ENCODE results near the gene KLF17.
"Not testable (repeated sequence)": the region's sequence is repeated elsewhere in the genome, so short reads cannot be mapped to it uniquely, and the experiment has no call there.

The KLF17 gene

DNA sequence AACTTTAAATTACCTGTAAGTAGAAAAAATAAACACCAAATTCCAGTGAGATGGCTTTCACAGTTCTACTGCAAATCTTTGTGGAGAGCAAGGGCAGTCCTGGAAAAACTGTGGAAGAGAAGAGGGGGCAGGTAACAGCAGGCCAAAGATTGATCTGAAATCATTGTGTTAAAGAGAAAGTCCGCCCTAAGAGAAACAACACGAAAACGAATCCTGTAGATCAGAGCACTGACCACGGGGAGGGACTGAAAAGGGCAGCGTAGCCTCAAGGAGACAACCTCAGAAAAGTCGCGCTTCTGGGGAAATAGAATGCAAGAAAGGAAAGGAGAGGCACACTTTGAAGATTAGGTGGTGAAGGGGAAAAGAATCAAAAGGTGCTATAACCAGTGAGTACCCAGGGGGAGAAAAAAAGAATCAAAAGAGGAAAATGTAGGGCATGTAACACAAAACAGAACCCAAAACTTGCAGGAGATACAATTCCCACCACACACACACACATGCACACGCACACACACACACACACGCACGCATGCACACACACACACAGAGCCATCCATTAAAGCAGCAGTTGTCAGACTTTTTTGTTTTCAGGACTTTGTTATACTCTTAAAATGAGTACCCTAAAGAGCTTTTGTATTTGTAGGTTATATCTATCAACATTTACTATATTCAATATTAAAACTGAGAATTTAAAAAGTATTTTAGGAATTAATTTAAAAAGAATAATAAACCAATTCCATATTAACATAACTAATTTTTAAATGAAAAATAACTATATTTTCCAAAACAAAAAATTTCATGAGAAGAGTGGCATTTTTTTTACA lies 28.0 kb upstream of the KLF17 start:
- H3K36me3 Mint-ChIP-seq (ENCODE audit: low read depth): no peaks in the 10 kb centered on the region
- H3K9me3 Mint-ChIP-seq: no peaks in the 10 kb centered on the region
- H3K4me3 Mint-ChIP-seq: no peak overlapping the region
- intact Hi-C loops (cut with micrococcal nuclease): no loop called here
- peaks cover 18% of the 10 kb centered on the region for H3K27me3 Mint-ChIP-seq
- no peaks in the 10 kb centered on the region for H3K4me1 Mint-ChIP-seq (ENCODE audit: low read depth)
- no peak overlapping the region for H3K27ac Mint-ChIP-seq

DNA sequence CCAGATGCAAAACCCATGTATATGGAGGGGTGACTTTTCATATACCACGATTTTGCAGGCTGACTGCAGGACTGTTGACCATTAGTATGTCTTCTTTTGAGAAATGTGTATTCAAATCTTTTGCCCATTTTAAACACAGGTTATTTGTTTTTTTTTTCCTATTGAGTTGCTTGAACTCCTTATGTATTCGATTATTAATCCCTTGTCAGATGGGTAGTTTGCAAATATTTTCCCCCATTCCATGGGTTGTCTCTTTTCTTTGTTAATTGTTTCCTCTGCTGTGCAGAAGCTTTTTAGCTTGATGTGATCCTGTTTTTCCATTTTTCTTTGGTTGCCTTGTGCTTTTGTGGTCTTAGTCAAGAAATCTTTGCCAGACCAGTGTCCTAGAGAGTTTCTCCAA lies 24.6 kb upstream of the KLF17 start:
- no peaks in the 10 kb centered on the region for H3K4me1 Mint-ChIP-seq (ENCODE audit: low read depth)
- H3K27me3 Mint-ChIP-seq: peaks cover 19% of the 10 kb centered on the region
- H3K36me3 Mint-ChIP-seq (ENCODE audit: low read depth): no peaks in the 10 kb centered on the region
- intact Hi-C loops (cut with micrococcal nuclease): no loop called here
- H3K27ac Mint-ChIP-seq: no peak overlapping the region
- no peaks in the 10 kb centered on the region for H3K9me3 Mint-ChIP-seq
- no peak overlapping the region for H3K4me3 Mint-ChIP-seq

DNA sequence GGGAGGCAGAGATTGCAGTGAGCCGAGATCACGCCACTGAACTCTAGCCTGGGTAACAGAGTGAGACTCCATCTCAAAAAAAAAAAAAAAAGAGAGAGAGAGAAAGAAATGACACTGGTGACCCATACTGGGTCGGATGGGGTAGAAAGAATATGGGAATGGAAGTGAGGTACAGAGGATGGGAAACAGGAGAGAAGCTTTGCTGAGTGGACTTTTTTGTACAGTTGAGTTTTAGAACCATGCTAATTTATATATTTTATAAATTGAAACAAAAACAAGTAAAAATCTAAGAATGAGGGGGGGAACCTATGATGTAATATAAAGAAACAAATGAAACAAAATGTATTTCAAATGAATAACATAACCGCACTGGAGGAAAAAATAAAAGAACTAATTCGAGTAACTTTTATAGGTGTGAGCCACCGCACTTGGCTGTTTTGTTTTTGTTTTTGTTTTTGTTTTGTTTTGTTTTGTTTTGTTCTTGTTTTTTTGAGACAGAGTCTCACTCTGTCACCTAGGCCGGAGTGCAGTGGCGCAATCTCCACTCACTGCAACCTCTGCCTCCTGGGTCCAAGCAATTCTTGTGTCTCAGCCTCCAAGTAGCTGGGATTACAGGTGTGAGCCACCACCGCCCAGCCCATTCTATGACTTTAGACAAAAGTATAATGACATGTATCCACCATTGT lies 18.3 kb upstream of the KLF17 start:
- no peaks in the 10 kb centered on the region for H3K4me1 Mint-ChIP-seq (ENCODE audit: low read depth)
- no peak overlapping the region for H3K4me3 Mint-ChIP-seq
- H3K27ac Mint-ChIP-seq: no peak overlapping the region
- intact Hi-C loops (cut with micrococcal nuclease): no loop called here
- H3K27me3 Mint-ChIP-seq: peaks cover 1% of the 10 kb centered on the region
- H3K36me3 Mint-ChIP-seq (ENCODE audit: low read depth): no peaks in the 10 kb centered on the region
- H3K9me3 Mint-ChIP-seq: no peaks in the 10 kb centered on the region

DNA sequence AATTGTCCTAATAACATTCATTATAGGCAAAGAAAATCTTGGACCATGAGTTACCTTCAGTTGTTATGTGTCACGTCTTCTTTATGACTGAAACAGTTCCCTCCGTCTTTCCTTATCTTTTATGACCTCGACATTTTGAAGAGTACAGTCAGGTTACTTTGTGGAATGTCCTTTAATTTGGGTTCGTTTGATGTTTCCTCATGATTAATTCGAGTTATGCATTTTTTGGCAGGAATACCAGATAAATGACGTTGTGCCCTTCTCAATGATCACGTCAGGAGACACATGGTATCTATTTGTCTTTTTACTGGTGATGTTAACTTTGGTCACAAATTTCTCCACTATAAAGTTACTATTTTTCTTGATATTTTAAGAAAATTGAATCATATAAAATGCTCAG lies 17.3 kb upstream of the KLF17 start:
- Mint-ChIP-seq H3K4me1 (ENCODE audit: low read depth) (no peaks in the 10 kb centered on the region), H3K4me3 (no peak overlapping the region), H3K9me3 (no peaks in the 10 kb centered on the region), H3K27me3 (peaks cover 5% of the 10 kb centered on the region), H3K36me3 (ENCODE audit: low read depth) (no peaks in the 10 kb centered on the region), H3K27ac (no peak overlapping the region)
- intact Hi-C loops (cut with micrococcal nuclease): no loop called here

DNA sequence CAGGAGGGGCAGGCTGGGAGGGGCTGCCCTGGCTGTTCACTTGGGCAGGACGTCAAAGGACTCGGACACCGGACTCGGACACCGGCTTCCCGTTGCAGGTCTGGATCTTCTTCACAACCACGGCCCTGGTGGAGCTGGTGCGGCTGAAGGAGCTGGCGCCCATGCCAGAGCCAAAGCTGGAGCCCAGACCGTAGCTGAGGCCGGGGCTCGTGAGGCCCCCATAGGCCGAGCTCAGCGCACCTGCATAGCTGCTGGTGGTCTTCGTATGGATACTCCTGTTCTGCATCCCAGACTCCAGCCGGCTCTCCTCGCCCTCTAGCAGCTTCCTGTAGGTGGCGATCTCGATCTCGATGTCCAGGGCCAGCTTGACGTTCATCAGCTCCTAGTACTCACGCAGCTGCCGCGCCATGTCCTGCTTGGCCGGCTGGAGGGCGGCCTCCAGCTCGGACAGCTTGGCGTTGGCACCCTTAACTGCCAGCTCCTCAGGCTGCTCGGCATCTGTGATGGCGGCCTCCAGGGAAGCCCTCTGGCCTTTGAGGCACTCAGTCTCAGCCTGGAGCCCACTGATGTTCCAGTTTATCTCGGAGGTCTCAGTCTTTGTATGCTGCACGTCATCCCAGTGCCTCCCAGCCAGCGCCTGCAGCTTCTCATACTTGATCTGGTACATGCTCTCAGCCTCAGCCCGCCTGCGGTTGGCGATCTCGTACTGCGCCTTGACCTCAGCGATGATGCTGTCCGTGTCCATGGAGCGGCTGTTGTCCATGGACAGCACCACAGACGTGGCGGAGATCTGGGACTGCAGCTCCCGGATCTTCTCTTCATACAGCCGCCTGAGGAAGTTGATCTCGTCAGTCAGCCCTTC lies 15.1 kb upstream of the KLF17 start:
- Mint-ChIP-seq H3K27me3 (peaks cover 8% of the 10 kb centered on the region), H3K27ac (no peak overlapping the region), H3K4me3 (no peak overlapping the region), H3K4me1 (ENCODE audit: low read depth) (no peaks in the 10 kb centered on the region), H3K9me3 (no peaks in the 10 kb centered on the region), H3K36me3 (ENCODE audit: low read depth) (no peaks in the 10 kb centered on the region)
- intact Hi-C loops (cut with micrococcal nuclease): no loop called here

DNA sequence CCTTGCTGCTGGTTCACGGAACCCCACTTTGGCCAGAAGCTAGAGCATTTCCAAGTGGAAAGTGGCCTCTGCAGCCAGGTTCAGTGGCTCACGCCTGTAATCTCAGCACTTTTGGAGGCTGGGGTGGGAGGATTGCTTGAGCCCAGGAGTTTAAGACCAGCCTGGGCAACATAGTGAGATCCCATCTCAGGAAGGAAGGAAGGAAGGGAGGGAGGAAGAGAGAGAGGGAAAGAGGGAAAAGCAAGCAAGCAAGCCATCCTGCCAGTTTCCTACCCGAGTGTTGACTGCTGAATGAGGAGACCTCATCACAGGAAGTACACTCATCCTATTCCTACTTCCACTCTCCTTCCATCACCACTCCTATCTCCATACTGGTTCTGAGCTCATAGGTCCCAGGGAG lies 12.8 kb upstream of the KLF17 start:
- no peaks in the 10 kb centered on the region for H3K4me1 Mint-ChIP-seq (ENCODE audit: low read depth)
- H3K9me3 Mint-ChIP-seq: no peaks in the 10 kb centered on the region
- intact Hi-C loops (cut with micrococcal nuclease): no loop called here
- H3K27ac Mint-ChIP-seq: no peak overlapping the region
- no peak overlapping the region for H3K4me3 Mint-ChIP-seq
- H3K27me3 Mint-ChIP-seq: peaks cover 8% of the 10 kb centered on the region
- no peaks in the 10 kb centered on the region for H3K36me3 Mint-ChIP-seq (ENCODE audit: low read depth)

DNA sequence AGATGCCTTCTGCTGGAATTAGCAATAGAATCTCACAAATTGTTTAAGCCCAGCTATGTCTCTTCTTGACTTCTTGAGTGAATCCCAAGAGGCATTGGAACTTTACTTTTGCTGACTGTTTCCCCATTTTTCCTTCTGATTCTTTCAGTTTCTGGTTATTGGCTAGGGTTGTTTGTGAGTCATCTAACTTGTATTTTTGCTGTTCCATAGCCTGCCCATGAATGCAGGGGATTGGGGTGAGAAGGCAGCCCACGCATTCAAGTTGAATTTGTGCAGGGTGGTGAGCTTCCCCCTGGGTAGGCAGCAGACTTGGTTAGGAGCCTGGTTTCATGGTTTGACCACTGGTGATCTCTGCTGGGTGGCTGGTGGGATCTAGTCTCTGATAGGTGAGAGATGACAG lies 10.4 kb upstream of the KLF17 start:
- Mint-ChIP-seq H3K27ac (no peak overlapping the region), H3K9me3 (no peaks in the 10 kb centered on the region), H3K4me3 (no peak overlapping the region), H3K4me1 (ENCODE audit: low read depth) (no peaks in the 10 kb centered on the region), H3K27me3 (peaks cover 8% of the 10 kb centered on the region), H3K36me3 (ENCODE audit: low read depth) (no peaks in the 10 kb centered on the region)
- intact Hi-C loops (cut with micrococcal nuclease): no loop called here

DNA sequence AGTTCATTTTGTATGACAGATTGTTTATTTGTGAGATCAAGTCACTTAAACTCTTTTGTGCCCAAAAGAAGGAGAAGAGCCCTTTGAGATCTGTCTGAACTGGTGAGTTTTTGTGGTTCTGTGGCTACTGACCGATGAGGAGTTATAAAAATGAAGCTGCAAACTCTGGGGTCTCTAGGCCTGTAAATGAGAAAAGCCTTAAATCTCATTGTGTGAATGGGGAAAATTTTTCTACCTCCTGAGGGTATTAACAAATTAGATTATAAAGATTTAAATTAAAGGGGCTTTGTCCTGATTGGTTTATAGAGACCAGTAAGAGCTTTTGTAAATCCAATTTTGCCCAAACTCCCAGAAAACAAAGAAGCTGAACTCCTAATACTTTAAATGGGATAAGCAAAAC lies 9.7 kb upstream of the KLF17 start:
- peaks cover 8% of the 10 kb centered on the region for H3K27me3 Mint-ChIP-seq
- no peaks in the 10 kb centered on the region for H3K4me1 Mint-ChIP-seq (ENCODE audit: low read depth)
- no peaks in the 10 kb centered on the region for H3K36me3 Mint-ChIP-seq (ENCODE audit: low read depth)
- intact Hi-C loops (cut with micrococcal nuclease): no loop called here
- H3K4me3 Mint-ChIP-seq: no peak overlapping the region
- H3K27ac Mint-ChIP-seq: no peak overlapping the region
- H3K9me3 Mint-ChIP-seq: no peaks in the 10 kb centered on the region

DNA sequence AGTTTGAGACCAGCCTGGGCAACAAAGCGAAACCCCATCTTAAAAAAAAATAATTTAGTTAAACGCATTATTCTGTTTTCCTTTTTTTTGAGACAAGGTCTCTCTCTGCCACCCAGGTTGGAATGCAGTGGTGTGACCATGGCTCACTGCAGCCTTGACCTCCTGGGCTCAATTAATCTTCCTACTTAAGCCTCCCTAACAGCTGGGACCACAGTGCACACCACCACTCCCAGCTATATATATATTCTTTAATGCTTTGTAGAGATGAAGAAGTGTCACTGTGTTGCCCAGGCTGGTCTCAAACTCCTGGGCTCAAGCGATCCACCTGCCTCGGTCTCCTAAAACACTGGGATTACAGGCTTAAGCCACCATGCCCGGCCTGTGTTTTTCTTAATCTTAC lies 7.7 kb upstream of the KLF17 start:
- intact Hi-C loops (cut with micrococcal nuclease): no loop called here

DNA sequence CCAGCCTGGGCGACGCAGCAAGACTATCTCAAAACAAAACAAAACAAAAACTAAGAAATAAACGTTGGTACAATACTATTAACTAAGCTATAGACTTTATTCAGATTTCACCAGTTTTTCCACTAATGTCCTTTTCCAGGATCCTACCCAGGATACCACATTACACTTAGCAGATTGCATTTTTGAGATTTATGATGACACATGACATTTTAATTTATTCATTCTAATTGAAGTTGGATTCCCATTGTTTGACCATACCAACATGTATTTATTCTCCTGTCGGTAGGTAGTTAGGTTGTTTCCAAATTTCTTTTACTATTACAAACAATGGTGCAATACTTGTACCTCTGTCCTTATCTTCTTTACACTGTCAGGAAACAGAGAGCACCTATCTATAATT lies 6.8 kb upstream of the KLF17 start:
- intact Hi-C loops (cut with micrococcal nuclease): no loop called here
- Mint-ChIP-seq H3K27ac (no peak overlapping the region), H3K36me3 (ENCODE audit: low read depth) (no peaks in the 10 kb centered on the region), H3K4me3 (no peak overlapping the region), H3K9me3 (no peaks in the 10 kb centered on the region), H3K27me3 (peaks cover under 1% of the 10 kb centered on the region), H3K4me1 (ENCODE audit: low read depth) (no peaks in the 10 kb centered on the region)

More for the DNA sequence above, 7.7 kb upstream of the KLF17 start:
- no peaks in the 10 kb centered on the region for H3K36me3 Mint-ChIP-seq (ENCODE audit: low read depth)
- peaks cover 8% of the 10 kb centered on the region for H3K27me3 Mint-ChIP-seq
- no peak overlapping the region for H3K27ac Mint-ChIP-seq
- H3K4me1 Mint-ChIP-seq (ENCODE audit: low read depth): no peaks in the 10 kb centered on the region
- no peak overlapping the region for H3K4me3 Mint-ChIP-seq
- H3K9me3 Mint-ChIP-seq: no peaks in the 10 kb centered on the region

DNA sequence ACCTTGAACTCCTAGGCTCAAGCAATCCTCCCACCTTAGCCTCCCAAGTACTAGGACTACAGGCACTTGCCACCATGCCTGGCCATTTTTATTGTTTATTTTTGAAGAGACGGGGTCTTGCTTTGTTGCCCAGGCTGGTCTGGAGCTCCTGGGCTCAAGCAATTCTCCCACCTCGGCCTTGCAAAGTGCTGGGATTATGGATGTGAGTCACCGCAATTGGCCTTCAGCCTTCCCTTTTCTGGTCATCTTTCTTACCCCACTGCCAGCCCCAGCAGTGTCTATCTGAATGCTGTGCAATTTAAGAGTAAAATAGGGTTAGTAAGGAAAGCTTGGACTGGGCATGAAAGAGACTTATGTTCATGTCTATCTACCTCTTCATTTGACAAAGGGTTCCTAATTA lies 6.1 kb upstream of the KLF17 start:
- Mint-ChIP-seq H3K27me3 (no peaks in the 10 kb centered on the region), H3K4me1 (ENCODE audit: low read depth) (no peaks in the 10 kb centered on the region), H3K27ac (no peak overlapping the region), H3K4me3 (no peak overlapping the region), H3K36me3 (ENCODE audit: low read depth) (no peaks in the 10 kb centered on the region), H3K9me3 (no peaks in the 10 kb centered on the region)
- intact Hi-C loops (cut with micrococcal nuclease): no loop called here

DNA sequence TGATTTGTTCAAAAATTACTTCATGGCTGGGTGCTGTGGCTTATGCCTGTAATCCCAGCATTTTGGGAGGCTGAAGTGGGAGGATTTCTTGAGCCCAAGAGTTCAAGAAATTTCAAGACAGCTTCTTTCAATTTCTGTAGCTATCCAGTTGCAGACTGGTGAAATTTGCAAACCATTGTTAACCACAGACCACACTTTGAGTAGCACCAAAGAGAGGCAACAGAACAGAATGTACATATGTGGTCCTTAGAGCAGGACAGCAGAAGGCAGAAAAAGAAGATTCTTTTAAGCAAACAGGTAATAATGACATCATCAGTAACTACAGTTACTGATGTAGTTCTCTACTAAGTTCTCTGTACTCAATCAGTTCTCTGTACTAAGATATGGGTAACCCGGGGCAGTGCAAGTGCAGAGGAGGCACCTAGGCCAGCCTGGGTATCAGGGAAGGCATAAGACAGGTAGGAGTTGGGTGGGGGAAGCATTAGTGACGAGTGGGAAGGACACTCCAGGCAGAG lies 5.5 kb upstream of the KLF17 start:
- H3K36me3 Mint-ChIP-seq (ENCODE audit: low read depth): no peaks in the 10 kb centered on the region
- H3K9me3 Mint-ChIP-seq: no peaks in the 10 kb centered on the region
- no peaks in the 10 kb centered on the region for H3K27me3 Mint-ChIP-seq
- intact Hi-C loops (cut with micrococcal nuclease): no loop called here
- no peaks in the 10 kb centered on the region for H3K4me1 Mint-ChIP-seq (ENCODE audit: low read depth)
- no peak overlapping the region for H3K4me3 Mint-ChIP-seq
- no peak overlapping the region for H3K27ac Mint-ChIP-seq

DNA sequence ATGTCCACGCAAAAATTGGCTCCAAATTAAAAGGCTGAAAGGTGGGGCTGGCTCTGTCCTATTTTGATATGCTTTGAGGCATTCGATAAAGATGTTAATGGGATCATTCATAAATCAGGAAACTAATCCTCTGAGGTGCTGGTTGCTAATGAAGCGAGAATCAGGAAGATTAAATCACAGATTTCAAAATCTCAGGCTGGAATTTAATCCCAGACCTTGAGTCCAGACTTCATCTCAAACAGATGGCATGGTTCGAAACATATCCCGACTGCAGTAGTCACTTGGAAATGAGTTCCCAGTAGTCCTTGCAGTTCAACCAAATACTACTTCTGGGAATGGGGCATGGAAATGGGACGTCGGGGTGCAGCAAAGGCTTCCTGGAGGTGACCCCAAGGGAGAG lies 4.5 kb upstream of the KLF17 start:
- intact Hi-C loops (cut with micrococcal nuclease): no loop called here
- Mint-ChIP-seq H3K9me3 (no peaks in the 10 kb centered on the region), H3K36me3 (ENCODE audit: low read depth) (no peaks in the 10 kb centered on the region), H3K4me3 (no peak overlapping the region), H3K27ac (no peak overlapping the region), H3K4me1 (ENCODE audit: low read depth) (no peaks in the 10 kb centered on the region), H3K27me3 (no peaks in the 10 kb centered on the region)

DNA sequence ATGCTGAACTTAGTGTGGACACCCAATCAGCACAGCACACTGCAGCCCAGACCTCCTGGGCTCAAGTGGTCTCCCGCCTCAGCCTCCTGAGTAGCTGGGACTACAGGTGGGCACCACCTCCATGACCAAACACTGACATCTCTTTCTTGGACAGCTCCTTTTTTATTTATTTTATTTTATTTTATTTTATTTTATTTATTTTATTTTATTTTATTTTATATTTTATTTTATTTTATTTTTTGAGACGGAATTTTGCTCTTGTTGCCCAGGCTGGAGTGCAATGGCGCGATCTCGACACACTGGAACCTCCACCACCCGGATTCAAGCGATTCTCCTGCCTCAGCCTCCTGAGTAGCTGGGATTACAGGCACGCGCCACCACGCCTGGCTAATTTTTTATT lies 1.3 kb upstream of the KLF17 start:
- H3K27me3 Mint-ChIP-seq; H3K4me1 Mint-ChIP-seq (ENCODE audit: low read depth); H3K36me3 Mint-ChIP-seq (ENCODE audit: low read depth); intact Hi-C loops (cut with micrococcal nuclease); H3K9me3 Mint-ChIP-seq; H3K27ac Mint-ChIP-seq; H3K4me3 Mint-ChIP-seq: not testable (repeated sequence)

All from dendritic cell treated with granulocyte-macrophage colony-stimulating factor and Interleukin-4, amounts not matched to agents 40 ng/mL and 50 ng/mL, for 4 days (primary cell).